ENCODE measurements around the gene CHRNA4.

DNA sequence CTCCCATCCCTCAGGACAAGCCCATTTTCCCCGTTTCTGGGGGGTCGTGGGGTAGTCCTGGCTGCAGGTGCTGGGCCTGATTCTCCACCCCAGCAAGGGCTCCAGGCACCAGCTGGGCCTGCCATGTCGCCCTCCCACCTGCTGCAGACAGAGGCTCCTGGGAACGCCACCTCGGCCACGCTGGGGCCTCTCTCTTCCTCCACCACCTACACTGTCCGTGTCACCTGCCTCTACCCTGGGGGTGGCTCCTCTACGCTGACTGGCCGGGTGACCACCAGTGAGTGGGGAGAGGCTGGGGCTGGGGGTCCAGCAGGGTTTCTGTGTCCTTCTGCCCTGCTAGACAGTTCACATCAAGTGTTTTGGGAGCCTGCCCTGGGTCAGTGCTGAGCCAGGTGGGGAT lies 48.9 kb downstream of the CHRNA4 start:
- no peak for TF ChIP-seq EZH2 (IDR thresholded peaks at IDR 0.05; ENCODE audit: borderline replicate concordance, control insufficient read depth, low read depth, low read length)
- TF ChIP-seq, protein P1, sequence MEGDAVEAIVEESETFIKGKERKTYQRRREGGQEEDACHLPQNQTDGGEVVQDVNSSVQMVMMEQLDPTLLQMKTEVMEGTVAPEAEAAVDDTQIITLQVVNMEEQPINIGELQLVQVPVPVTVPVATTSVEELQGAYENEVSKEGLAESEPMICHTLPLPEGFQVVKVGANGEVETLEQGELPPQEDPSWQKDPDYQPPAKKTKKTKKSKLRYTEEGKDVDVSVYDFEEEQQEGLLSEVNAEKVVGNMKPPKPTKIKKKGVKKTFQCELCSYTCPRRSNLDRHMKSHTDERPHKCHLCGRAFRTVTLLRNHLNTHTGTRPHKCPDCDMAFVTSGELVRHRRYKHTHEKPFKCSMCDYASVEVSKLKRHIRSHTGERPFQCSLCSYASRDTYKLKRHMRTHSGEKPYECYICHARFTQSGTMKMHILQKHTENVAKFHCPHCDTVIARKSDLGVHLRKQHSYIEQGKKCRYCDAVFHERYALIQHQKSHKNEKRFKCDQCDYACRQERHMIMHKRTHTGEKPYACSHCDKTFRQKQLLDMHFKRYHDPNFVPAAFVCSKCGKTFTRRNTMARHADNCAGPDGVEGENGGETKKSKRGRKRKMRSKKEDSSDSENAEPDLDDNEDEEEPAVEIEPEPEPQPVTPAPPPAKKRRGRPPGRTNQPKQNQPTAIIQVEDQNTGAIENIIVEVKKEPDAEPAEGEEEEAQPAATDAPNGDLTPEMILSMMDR (IDR thresholded peaks at IDR 0.05 in 2 of 3, conservative IDR thresholded peaks at IDR 0.05 in 1 of 3; ENCODE audit: control insufficient read depth in 2 of 3, extremely low read depth in 1 of 3, insufficient read depth in 1 of 3, low read depth in 3 of 3, low read length in 3 of 3) = no peak
- TF ChIP-seq SIN3A (IDR thresholded peaks at IDR 0.05; ENCODE audit: low read depth, low read length) = no peak
- TF ChIP-seq STAT1 (conservative IDR thresholded peaks at IDR 0.05) = no peak
- TF ChIP-seq CHD2 (IDR thresholded peaks at IDR 0.05; ENCODE audit: borderline replicate concordance, low read depth, low read length) = no peak
